ENCODE measurements around the gene AK6.

Gene AK6

GRCh38 chr5:69364850-69365249, 4.5 kb downstream of the AK6 start:
- TF ChIP-seq REST (IDR thresholded peaks at IDR 0.05; ENCODE audit: insufficient read depth in 1 of 2, low read depth in 2 of 2, low read length in 2 of 2), result no peak
- no peak for TF ChIP-seq SIN3A (IDR thresholded peaks at IDR 0.05; ENCODE audit: borderline replicate concordance, insufficient read depth, low read length)
- TF ChIP-seq TAF1 (IDR thresholded peaks at IDR 0.05; ENCODE audit: borderline replicate concordance, insufficient read depth, low read length), result no peak
- no peak for TF ChIP-seq POLR2AphosphoS5 (IDR thresholded peaks at IDR 0.05; ENCODE audit: low read depth, low read length)
- TF ChIP-seq FOXP2 (optimal IDR thresholded peaks at IDR 0.05; ENCODE audit: borderline replicate concordance, extremely low read depth, extremely low read length, insufficient read depth), result no peak

- TF ChIP-seq REST (IDR thresholded peaks at IDR 0.05; ENCODE audit: insufficient read depth in 1 of 2, low read depth in 2 of 2, low read length in 2 of 2) (no peak), FOXP2 (optimal IDR thresholded peaks at IDR 0.05; ENCODE audit: borderline replicate concordance, extremely low read depth, extremely low read length, insufficient read depth) (no peak), TAF1 (IDR thresholded peaks at IDR 0.05; ENCODE audit: borderline replicate concordance, insufficient read depth, low read length) (no peak), SIN3A (IDR thresholded peaks at IDR 0.05; ENCODE audit: borderline replicate concordance, insufficient read depth, low read length) (no peak), POLR2AphosphoS5 (IDR thresholded peaks at IDR 0.05; ENCODE audit: low read depth, low read length) (no peak)
Observed at GRCh38 chr5:69364414-69364813, 4.9 kb downstream of the AK6 start.

GRCh38 chr5:69360442-69360841, 8.9 kb downstream of the AK6 start:
- TF ChIP-seq FOXP2 (optimal IDR thresholded peaks at IDR 0.05; ENCODE audit: borderline replicate concordance, extremely low read depth, extremely low read length, insufficient read depth) (no peak), POLR2AphosphoS5 (IDR thresholded peaks at IDR 0.05; ENCODE audit: low read depth, low read length) (no peak), TAF1 (IDR thresholded peaks at IDR 0.05; ENCODE audit: borderline replicate concordance, insufficient read depth, low read length) (no peak), REST (IDR thresholded peaks at IDR 0.05; ENCODE audit: insufficient read depth in 1 of 2, low read depth in 2 of 2, low read length in 2 of 2) (no peak), SIN3A (IDR thresholded peaks at IDR 0.05; ENCODE audit: borderline replicate concordance, insufficient read depth, low read length) (no peak)

GRCh38 chr5:69359699-69360098, 9.6 kb downstream of the AK6 start:
- TF ChIP-seq REST (IDR thresholded peaks at IDR 0.05; ENCODE audit: insufficient read depth in 1 of 2, low read depth in 2 of 2, low read length in 2 of 2), result no peak
- TF ChIP-seq POLR2AphosphoS5 (IDR thresholded peaks at IDR 0.05; ENCODE audit: low read depth, low read length), result no peak
- TF ChIP-seq TAF1 (IDR thresholded peaks at IDR 0.05; ENCODE audit: borderline replicate concordance, insufficient read depth, low read length), result no peak
- TF ChIP-seq FOXP2 (optimal IDR thresholded peaks at IDR 0.05; ENCODE audit: borderline replicate concordance, extremely low read depth, extremely low read length, insufficient read depth), result no peak
- TF ChIP-seq SIN3A (IDR thresholded peaks at IDR 0.05; ENCODE audit: borderline replicate concordance, insufficient read depth, low read length), result no peak

GRCh38 chr5:69350664-69351063, 18.7 kb downstream of the AK6 start:
- TF ChIP-seq FOXP2 (optimal IDR thresholded peaks at IDR 0.05; ENCODE audit: borderline replicate concordance, extremely low read depth, extremely low read length, insufficient read depth) (no peak), SIN3A (IDR thresholded peaks at IDR 0.05; ENCODE audit: borderline replicate concordance, insufficient read depth, low read length) (no peak), TAF1 (IDR thresholded peaks at IDR 0.05; ENCODE audit: borderline replicate concordance, insufficient read depth, low read length) (no peak), POLR2AphosphoS5 (IDR thresholded peaks at IDR 0.05; ENCODE audit: low read depth, low read length) (no peak), REST (IDR thresholded peaks at IDR 0.05; ENCODE audit: insufficient read depth in 1 of 2, low read depth in 2 of 2, low read length in 2 of 2) (no peak)

Data from PFSK-1 (cell line).